NT2/D1 (cell line): ENCODE results near the gene COX11.

Experiments used
- SUZ12 ChIP-seq: IDR thresholded peaks from 2 replicates; pipeline ENCODE4 v1.6.1; 2011; ENCODE audit not compliant: insufficient read length, insufficient read depth; ENCODE audit errors: extremely low read depth
- ZNF274 ChIP-seq: IDR thresholded peaks from 2 replicates; pipeline ENCODE4 v1.6.1; 2011; ENCODE audit warnings: mild to moderate bottlenecking, low read depth, low read length

- TF ChIP-seq SUZ12 (no peak), ZNF274 (no peak)
Measured at GRCh38 chr17:54950116-54950515, 18.3 kb downstream of the COX11 start.
